ENCODE data around the gene CCL11.

The CCL11 gene

DNA sequence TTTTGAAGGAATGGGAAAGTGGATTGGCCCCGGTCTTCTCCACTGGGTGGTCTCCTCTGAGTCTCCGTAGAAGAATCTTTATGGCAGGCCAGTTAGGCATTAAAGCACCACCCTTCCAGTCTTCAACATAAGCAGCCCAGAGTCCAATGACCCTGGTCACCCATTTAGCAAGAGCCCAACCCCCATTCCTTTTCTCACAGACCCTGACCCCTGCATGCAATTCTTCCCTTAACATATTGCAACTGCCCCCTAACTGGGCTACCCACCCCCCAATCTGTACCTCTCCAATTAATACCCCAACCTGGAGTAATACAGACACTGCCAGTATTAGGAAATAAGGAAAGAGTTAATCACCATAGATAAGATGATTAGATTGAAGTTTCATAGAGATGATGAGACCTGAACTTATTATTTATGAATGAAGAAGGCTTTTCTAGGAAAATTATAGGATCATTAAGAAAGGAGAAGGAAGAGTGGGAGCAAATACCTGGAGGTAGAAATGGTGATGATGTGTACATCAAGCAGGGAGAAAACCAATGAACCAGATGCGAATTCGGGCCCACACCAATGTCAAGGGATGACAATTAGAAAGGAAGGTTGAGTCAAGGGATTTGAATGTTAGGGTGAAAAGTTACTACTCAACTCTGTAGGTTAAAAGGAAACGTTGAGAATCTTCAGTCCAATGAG, 28.1 kb upstream of the CCL11 start:
- no peak for DNase-seq (ENCODE audit: low spot score)

DNA sequence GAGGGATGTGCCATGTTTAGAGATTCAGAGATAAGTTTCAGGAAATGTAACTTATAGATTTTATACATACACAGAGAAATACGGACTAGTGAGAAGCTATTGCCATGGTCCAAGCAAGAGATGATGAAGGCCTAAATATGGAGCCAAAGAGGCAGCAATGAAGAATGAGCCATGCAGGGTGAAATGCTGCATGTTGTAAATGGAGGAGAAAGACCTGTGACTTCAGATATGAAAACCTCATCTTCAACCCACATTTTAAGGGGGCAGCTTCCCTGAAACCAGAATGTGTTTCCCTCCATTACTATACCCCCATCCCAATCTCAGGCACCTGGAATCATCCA, 27.6 kb upstream of the CCL11 start:
- no peak for DNase-seq (ENCODE audit: low spot score)

DNA sequence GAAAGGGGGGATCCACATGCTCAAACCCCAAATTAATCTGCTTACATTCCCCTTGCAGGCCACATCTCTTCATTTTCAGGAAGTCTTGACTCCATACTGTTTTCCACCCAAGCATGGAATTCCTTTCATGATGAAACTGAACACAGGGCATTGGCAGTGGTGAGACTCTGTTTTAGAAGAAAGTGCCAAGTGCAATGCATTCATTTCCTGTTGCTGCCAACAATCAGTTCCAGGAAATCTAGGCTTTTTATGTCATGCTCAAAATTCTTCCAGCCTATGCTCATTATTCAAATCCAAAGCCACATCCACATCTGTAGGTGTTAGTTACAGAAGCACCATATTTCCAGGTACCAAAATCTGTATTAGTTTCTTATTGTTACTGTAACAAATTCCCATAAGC, 26.4 kb upstream of the CCL11 start:
- no peak for DNase-seq (ENCODE audit: low spot score)

DNA sequence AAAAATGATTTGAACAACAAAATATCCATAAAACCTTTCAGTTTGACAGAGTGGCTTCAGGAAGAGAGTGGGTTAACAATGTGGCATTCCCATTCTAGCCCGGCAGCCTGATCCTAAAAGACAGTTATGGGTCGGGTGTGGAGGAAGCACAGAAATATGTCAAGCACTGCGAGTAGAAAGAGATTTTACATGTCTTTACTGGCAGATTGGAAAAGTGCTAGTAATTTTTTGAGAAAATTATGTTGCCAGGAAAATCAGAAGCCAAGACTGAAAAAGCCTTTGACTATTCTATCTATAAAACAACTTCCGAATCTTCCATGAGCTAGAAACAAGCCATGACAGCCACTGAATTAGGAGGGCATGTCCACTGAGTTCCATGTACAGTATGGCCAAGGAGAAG, 24.7 kb upstream of the CCL11 start:
- DNase-seq (ENCODE audit: low spot score): no peak

DNA sequence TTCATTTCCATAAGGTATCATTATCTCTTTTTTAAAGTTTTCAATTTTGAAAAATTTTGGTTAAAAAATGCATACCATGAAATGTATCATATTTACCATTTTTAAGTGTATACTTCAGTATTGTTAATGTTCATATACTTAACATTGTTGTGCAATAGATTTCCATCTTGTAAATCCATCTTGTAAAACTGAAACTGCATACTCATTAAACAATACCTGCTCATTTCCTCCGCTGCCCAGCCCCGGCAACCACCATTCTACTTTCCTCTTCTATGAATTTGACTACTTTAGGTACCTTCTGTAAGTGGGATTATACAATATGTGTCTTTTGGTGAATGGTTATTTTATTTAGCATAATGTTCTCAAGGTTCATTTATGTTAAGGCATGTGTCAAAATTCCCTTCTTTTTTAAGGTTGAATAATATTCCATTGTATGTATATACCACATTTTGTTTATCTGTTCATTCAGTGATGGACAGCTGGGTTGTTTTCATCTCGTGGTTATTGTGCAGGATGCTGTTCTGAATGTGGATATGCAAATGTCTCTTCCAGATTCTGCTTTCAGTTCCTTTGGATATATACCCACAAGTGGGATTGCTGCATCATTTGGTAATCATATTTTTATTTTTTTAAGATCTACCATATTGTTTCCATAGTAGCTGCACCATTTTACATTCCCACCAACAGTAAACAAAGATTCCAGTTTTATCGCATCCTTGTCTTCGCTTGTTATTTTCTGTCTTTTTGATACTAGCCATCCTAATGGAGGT, 23.8 kb upstream of the CCL11 start:
- DNase-seq (ENCODE audit: low spot score): no peak

DNA sequence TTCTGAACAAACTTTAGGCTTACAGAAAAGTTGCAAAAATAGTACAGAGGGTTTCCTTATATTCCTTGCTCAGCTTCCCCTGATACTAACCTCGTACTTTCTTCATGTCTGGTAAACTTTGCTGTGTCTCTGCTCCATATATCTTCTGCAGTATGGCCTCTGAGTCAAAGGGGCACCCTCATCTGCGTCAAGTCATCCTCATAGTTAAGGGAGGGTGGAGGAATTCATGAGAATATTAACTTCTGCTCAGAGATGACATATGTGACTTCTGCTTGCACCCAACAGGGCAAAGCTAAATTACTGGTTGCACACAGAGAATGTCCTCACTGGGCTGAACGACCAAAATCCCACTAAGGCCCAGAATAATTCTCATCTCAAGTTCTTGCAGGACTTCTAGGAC, 19.8 kb upstream of the CCL11 start:
- no peak for DNase-seq (ENCODE audit: low spot score)

DNA sequence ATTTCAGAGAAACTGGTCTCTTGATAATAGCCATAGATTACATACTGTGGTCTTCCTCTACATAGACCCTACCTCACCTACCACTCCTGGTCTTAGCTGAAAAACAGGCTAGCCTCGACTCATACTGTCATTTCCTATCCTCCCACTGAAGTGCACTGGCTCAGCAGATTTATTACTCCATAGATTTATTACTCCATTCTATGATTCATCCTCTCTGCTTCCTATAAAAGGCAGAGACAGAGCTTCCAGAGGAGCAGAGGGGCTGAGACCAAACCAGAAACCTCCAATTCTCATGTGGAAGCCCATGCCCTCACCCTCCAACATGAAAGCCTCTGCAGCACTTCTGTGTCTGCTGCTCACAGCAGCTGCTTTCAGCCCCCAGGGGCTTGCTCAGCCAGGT, 15.6 kb upstream of the CCL11 start, which contains the start of gene CCL7:
CCL7 (plus strand) TSS at position 253 of the 400 bp plus-strand sequence; CDS start at position 323, 70 bp downstream.
- DNase-seq (ENCODE audit: low spot score): no peak

- DNase-seq (ENCODE audit: low spot score): no peak
These were observed 9.7 kb upstream of the CCL11 start for GRCh38 chr17:34275881-34276280.

GRCh38 chr17:34276826-34277225, 8.7 kb upstream of the CCL11 start:
- DNase-seq (ENCODE audit: low spot score): no peak

GRCh38 chr17:34283571-34283970, 2.0 kb upstream of the CCL11 start:
- DNase-seq (ENCODE audit: low spot score): no peak

DNA sequence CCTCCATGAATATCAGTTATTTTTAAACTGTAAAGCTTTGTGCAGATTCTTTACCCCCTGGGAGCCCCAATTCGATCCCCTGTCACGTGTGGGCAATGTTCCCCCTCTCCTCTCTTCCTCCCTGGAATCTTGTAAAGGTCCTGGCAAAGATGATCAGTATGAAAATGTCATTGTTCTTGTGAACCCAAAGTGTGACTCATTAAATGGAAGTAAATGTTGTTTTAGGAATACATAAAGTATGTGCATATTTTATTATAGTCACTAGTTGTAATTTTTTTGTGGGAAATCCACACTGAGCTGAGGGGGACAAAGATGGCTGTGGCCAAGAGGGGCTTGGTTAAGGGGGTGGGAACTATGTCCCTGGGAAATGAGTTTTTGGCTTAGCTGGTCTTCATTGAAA, 2.3 kb downstream of the CCL11 start:
- DNase-seq (ENCODE audit: low spot score): no peak

DNA sequence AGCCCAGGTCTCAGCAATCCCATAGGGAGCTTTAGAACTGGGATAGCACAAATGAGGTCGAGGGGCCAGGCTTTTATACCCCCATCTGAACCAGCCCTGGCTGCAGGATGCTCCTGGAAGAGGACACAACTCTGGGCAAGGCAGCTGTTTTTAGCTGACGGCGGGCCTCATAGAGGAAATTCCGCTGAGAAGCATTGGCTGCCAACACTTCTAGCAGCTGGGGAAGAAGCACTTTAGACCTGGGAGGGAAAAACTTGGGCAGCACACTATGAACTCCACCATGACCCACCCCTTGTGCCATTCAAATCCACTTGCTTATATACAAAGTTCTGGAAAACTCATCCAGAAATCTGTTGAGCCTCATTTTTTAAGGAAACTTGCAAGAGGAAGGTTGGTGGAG, 5.0 kb downstream of the CCL11 start:
- no peak for DNase-seq (ENCODE audit: low spot score)

- no peak for DNase-seq (ENCODE audit: low spot score)
These were observed 6.3 kb downstream of the CCL11 start for GRCh38 chr17:34291721-34292348.

- DNase-seq (ENCODE audit: low spot score): no peak
These were observed 13.5 kb downstream of the CCL11 start for GRCh38 chr17:34299027-34299426.

DNA sequence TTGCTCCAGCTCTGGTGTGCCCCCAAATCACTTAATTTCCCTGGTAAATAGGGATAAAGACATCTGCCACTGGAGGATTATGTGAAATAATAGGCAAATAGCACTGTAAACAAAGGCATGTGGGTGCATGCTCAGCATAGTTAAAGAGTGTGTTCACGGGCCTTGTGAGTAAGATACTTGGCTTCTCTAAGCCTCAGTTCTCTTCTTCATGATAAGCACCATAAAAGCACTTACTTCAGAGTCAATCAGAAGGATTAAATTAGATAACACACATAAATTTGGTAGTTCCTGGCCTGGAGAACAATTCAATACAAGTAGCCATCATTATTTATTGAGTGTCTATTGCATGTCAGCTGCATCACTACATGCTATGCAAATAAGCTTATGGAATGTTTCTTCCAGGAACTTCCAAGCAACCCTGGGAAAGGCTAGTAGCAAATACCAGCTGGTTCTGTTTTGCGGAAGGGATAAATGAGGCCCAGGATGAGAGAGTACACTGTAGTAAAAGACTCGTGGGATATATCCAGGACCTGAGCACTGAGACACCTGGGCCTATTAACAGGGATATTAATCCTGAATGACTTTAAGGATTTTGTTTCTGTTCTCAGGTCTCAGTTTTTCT, 14.5 kb downstream of the CCL11 start:
- DNase-seq (ENCODE audit: low spot score): no peak

GRCh38 chr17:34300652-34301370, 15.3 kb downstream of the CCL11 start:
- no peak for DNase-seq (ENCODE audit: low spot score)

GRCh38 chr17:34301986-34302385, 16.4 kb downstream of the CCL11 start:
- no peak for DNase-seq (ENCODE audit: low spot score)

- no peak for DNase-seq (ENCODE audit: low spot score)
These were observed 17.1 kb downstream of the CCL11 start for GRCh38 chr17:34302636-34303035.

DNA sequence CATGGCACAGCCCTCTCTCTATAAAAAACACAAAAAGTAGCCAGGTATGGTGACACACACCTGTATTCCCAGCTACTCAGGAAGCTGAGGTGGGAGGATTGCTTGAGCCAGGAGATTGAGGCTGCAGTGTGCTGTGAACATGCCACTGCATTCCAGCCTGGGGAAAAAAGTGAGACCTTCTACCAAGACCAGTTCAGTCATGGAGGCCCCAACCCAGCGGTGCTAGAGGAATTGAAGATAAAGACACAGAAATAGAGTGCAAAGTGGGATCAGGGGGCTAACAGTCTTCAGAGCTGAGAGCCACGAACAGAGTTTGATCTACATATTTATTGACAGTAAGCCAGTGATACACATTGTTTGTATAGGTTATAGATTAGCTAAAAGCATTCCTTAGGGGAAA, 18.1 kb downstream of the CCL11 start:
- DNase-seq (ENCODE audit: low spot score): no peak

- no peak for DNase-seq (ENCODE audit: low spot score)
These were observed 19.5 kb downstream of the CCL11 start for GRCh38 chr17:34305061-34305460.

DNA sequence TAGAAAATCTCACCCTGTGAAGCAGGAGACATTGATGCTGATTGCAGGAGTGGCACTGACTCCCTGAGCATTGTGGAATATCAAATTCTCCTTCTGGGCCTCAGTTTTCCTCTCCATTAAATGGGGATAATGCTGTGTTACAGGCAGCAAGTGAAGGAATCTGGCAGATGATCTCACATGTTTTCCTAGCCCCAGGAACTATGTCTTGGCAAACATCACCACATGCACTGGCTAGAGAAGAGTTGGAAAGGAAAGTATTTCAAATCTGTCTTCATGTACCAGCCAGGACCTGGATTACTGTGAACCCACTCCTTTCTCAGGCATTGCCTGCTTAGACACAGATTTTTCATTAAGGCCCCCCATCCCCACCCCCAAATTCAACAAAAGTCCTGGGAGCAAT, 20.1 kb downstream of the CCL11 start:
- no peak for DNase-seq (ENCODE audit: low spot score)

- DNase-seq (ENCODE audit: low spot score): peak; percentile 17
These were observed 20.9 kb downstream of the CCL11 start for GRCh38 chr17:34306466-34306865.

Measured in Ammon's horn (tissue), 1 donor.